Measurements from ENCODE around the gene ADGRB3. TPM values are rescaled to one million over a fixed set of nuclear protein-coding genes. Genes with fewer than 3 reads are reported as not detected.

The ADGRB3 gene
- total RNA-seq, 1 donor from 2014 or later, result not detected

DNA sequence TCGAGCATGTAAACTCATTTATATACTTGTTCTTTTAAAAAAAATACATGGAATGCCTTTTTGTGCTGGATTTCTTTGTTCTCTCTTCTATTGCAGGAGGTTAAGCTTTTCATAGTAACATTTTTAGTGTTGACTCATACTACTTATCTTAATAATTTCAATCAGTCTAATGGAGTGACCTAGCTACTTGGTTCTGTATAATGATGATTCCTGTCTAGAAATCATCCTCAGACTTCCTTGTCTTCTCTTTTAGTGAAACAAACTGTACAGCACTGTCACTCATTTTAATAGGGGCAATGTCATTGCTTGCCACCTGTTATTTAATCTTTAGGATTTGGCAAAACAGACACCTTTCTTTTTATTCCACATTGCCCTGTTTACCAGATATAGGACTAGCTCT is 62.3 kb downstream of the ADGRB3 start:
- intact Hi-C loops (cut with micrococcal nuclease), result no loop called here

DNA sequence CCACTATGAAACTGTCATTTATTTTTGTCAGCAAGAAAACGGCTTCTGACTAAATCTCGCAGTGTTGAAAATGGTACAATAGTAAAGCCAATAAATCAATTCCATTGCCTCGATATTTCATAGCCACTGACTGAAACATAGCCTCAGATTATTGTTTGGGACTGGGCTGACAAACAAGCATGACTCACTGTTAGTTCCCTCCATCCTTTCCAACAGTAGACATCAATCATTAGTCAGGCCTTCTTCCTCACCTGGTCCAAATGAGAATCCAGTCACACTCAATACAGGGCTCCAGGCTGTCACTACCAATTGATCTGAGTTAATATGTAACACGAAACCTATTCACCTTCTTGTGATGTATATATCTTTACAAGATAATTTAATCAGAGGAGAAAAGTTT is 66.1 kb downstream of the ADGRB3 start:
- intact Hi-C loops (cut with micrococcal nuclease), result no loop called here

DNA sequence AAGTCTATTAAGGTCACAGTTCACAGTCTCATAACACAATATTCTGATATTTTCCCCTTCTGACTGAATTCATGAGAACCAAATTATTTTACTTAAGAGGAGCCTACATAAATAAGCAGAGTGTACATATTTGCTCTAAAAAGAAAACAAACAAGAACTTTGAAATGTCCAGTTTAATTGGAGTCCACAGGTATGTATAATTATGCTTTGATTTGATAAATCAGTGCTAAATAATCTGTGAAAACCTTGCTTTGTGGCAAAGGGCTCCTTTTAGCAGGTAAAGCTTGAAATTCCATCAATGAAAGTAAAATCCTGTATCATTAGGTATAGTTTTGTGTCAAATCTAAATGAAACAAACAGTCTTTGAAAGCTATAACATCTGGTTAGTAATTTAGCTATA is 69.4 kb downstream of the ADGRB3 start:
- intact Hi-C loops (cut with micrococcal nuclease), result no loop called here

DNA sequence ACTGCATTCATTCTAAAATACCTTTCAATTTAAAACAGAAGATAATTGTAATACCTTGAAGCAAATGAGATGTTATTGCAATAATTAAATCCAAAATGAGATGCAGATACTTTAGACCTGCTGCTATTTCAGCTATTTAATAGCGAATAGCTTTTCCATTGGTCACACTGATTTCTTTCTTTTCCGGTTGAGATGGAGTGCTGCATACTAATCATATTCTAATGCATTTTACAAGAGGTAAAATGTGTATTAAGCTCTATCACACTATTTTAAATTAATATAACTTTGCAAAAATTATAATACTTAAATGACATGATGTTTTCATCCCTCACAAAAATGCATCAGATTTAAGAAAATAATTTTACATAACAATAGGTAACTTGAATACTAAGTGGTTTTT is 74.0 kb downstream of the ADGRB3 start:
- intact Hi-C loops (cut with micrococcal nuclease), result no loop called here

DNA sequence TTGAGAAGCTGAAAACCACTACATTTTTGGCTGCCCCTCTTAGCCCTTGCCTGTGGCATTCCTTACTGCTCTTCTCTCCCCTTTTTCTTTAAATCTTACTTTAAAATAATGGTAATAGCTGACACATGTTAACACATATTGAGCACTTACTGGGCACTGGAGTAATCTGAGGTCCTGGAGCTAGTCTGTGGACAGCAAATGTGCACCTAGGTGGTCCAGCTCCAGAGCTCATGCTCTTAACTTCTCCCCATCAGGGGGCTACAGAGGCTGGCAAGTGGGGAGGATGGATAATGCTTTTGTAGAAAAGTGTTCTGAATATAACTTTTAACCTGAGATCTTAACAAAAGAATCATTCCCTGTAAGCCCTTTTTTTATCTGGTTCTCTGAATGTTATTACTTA is 74.8 kb downstream of the ADGRB3 start:
- intact Hi-C loops (cut with micrococcal nuclease), result no loop called here

DNA sequence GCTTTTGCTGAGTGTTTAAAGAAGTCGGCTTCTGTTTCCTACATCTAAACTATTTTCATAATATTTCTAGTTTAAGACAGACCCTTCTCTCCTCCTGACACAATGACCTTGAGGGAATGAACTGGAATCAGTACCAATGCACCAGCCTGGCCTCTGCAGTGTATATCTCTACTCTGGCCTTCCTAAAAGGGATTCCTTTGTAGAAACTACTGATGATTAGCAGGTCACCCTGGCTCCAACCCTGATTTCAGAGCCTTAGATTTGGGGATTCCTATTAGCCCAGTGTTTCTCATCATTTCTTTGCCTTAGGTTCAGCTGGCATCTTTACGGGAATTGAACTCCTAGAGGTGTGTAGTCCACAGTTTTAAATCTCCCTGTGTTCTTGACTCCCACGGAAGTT is 75.4 kb downstream of the ADGRB3 start:
- intact Hi-C loops (cut with micrococcal nuclease), result no loop called here

DNA sequence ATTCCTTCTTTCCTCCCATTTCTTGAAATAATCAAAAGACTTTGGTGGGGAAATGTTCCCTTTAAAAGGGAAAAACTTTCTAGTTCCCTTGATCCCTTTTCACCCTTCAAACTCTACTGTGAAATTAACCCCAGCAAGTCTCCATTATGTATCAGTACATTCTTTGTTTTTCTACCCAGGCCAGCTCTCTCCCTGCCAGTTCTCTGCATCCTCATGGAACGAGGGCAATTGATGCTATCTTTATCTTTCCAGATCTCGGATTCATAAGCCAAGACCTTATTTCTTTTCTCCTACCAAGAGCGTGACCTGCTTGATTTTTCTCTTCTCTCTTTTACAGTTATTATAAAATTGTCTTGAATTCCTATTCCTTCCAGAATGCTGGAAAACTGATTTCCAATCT is 75.8 kb downstream of the ADGRB3 start:
- intact Hi-C loops (cut with micrococcal nuclease), result no loop called here

DNA sequence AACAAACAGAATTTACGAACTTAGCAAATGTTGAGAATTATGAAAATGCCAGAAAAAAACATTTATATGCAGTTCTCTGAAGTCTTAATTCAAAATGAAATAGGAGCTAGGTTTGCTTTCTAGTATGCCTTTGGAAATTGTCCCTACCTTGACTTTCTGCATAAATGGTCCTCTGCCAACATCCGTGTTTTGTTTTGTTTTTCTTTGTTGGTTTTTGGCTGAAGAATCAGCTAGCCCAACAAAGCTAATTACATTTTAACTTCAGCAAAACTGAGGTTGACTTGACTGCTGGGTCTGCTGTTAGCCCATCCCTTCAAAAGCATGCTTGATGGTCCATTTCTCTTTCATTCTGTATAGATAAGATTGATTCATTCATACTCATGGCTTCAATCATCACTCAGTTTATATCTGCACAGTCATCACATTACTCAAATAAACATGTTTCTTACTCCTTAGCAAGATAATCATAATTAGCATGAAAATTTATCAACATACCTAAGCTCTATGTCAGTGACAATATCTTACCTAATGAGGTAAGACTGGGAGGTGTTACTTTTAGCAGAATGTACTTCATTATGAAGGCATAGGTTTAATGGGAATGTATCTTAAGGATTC is 76.4 kb downstream of the ADGRB3 start:
- intact Hi-C loops (cut with micrococcal nuclease), result no loop called here

DNA sequence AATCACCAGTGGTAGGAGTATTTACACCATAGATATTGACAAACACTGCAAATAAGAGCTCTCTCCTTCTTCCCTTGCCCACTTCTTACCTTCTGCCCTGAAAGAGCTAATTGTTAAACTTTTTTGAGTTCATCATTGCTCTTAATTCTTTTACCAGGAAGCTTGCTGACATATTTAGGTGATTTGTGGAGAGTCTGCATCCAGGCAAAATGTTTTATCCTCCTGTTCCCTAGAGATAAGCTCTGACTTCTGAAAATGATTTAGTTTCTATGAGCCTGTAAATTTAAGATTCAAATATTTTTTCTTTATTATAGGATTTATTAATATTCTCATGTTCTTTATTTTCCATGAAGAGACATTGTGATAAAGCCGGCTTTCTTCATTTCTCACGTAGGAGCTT is 81.5 kb downstream of the ADGRB3 start:
- intact Hi-C loops (cut with micrococcal nuclease), result no loop called here

DNA sequence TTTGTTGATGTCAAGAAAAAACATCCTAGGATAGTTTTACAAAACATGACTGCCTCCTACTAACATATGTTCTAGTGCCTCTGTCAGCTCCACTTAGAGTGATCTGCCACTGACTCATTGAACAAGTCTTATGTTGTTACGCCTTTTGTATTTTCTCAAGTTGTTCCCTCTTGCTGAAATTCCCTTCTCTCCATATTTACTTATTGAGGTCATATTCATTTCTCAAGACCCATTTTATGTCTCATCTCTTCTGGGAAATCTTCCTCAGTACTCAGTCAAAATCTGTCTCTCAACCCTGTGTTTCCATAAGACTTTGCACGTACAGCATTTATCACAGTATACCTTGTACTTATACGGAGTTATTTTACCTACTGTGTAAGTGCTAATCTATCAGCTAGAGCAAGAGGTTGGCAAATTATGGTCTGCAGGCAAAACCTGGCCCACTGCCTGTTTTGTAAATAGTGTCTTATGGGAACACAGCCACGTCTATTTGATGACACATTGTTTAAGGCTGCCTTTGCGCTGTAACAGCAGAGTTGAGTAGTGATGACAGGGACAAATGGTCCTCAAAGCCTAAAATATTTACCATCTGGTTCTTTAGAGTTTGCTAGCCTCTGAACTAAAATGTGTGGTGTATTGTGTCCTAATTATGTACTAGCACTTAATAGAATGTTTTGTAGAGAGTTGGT is 83.4 kb downstream of the ADGRB3 start:
- intact Hi-C loops (cut with micrococcal nuclease), result no loop called here

DNA sequence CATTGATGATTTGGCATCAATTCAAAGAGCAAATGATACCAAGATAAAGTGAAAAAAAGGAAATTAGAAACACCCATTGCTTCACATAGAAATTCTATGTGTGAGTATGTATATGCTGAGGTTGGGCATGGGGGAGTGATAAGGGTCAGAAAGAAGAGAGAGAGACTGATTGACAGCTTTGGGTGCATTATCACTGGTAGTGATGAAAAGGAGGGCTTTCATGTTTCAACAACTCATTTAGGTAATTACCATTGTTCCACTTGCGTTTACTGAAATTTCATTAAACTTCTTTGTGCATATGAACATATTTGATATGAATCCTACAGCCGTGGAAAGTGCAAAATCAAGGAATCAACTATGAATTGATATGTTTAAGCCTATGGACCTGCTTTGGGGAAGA is 84.7 kb downstream of the ADGRB3 start:
- intact Hi-C loops (cut with micrococcal nuclease), result no loop called here

DNA sequence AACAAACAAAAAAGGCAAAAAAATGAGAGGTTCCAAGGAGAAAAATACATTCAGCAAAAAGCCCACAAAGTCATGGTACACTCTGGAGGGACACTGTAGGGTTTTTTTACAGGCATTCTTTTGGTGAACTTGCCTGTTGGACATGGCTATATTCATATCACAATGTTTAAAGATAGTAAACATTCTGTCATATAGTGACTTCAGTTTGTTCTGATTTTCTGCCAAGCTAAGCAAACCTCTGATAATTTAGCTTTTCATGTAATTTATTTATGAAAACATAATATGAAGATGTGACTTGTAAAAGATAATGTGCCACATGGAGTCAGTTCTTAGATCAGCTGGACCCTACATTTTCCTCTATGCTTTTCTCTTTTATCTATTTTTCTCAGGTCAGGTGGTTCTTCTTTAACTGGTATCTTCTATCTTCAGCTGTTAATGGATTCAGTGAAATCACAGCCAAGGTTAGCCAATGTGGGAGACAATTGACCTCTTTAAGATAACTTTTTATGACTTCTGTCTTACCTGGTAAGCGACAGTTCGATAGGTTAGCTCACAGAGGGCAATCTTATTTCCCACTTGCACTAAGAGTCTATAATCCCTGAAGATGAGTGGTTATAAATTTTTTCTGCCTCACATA is 87.9 kb downstream of the ADGRB3 start:
- intact Hi-C loops (cut with micrococcal nuclease), result no loop called here

DNA sequence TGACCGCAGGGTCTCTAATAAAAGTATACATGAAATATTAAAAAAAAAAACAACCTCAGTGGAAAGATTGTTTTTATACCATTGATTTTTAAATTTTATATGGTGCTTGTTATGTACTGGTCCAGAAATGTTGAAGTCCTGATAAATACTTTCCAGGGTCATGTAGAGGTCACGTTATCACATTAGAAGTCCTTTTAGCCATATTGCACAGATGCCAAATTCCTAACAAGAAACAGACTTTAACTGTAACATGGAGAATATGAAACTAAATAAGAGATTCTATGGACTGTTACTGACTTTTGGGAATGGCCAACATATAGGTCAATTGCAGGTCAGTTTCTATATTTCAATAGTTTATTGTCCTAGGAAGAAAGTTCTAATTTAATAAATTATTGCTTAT is 89.0 kb downstream of the ADGRB3 start:
- intact Hi-C loops (cut with micrococcal nuclease), result no loop called here

DNA sequence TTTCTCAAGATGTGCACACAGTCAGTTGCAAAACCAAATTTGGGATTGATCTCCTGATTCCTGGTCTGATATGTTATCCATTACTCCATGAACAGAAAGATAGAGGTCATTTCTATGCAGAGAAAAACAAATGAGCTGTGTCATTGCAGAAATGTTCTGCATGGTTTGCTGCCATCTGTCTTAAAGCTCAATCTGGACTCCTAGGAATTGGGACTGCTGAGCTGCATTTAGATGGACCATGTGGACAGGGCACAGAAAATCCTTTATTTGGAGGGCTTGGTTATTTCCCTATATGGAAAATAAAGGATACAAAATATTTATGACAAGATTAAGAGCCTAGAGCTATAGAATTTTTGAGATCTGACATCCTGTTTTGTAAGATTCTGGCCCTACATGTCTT is 91.3 kb downstream of the ADGRB3 start:
- intact Hi-C loops (cut with micrococcal nuclease), result no loop called here

DNA sequence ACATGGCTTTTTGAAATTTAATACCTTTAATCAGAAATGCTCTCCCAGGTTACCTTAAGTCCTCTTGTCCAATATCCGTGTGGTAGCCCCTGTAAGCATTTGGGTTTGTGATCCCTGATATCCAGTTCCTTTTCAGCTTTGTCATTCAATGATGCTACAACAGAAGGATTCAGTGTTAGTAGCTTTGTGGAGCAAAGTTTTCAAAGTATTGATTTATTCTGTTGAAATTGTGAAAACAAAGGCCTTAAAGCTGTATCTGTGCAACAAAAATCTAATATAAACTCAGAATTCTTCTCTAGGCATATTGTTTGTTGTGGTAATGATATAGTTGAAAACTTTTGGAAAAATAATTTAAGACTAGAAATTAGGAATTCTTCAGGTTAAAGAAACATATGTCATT is 91.9 kb downstream of the ADGRB3 start:
- intact Hi-C loops (cut with micrococcal nuclease), result no loop called here

DNA sequence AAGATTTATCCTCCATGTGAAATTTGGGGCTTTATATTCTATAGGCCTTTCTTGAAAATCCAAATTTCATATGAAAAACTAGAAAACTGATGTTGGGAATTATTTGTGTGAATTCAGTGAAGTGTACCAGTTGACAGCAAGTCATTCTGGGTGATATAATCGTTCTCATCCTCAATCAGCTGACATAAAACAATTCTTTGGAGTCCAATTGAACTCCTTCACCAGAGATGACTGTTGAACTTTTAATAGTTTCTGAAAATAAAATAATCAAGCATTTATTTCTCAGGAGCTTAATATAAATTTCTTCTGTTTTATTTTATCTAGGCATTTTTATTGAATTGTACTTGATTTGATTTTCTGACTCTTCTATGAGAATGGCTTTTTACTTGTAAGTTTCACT is 92.6 kb downstream of the ADGRB3 start:
- intact Hi-C loops (cut with micrococcal nuclease), result no loop called here

DNA sequence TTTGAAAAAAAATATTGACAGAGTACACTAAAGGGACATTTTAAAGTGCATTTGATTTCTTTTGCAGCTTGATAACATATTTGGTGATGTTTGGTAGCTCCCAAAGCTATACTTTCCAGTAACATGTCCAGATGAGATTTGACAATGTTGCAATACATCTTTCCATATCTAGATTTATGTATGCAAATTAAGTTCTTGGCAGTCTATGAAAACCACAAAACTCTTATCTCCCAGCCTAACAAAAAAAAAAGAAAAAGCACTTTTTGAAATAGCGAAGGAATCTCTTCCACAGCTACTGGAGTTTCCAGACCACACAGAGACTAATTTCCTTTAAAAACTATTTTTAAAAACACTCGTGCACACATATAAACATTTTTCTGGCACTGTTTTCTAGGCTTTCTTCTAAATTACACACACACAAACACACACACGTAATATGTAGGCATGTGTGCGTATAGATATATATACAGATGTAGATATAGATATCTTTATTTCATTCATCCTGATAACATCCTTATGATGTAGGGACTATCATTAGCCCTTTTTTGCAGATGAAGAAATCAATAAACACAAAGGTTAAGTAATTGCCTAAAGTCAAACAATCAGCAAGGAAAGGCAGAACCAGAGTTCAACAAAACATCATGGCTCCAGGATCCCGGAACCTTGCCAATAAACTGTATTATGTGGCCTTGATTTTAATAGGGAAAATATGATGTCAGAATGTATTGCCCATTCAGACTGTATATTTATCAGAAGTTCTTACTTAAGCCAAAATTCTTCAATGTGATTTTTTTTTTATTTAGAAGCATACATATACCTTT is 93.3 kb downstream of the ADGRB3 start:
- intact Hi-C loops (cut with micrococcal nuclease), result no loop called here

DNA sequence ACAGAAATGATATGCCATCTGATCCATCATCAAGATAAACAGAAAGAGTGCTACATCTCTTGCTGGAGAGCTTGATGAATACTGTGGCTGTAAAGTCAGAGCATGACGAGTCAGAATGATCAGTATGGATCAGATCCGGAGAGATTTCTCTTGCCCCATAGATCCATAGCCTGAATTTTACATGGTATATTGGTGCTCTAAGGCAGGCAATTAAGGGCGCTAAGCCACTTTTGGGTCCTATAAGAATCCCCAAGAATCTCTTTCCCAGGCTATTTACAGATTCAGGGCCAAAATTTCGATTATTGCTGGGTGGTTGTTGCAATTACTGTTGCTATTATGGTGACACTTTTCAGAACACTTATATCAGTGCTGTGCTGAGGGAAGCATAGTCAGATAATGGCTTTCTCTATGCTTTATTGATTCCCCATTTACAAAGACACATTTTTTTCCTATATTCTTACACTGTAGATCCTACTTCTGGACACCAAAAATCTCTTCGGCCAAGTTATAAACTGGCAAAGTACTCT is 94.4 kb downstream of the ADGRB3 start:
- intact Hi-C loops (cut with micrococcal nuclease), result no loop called here

DNA sequence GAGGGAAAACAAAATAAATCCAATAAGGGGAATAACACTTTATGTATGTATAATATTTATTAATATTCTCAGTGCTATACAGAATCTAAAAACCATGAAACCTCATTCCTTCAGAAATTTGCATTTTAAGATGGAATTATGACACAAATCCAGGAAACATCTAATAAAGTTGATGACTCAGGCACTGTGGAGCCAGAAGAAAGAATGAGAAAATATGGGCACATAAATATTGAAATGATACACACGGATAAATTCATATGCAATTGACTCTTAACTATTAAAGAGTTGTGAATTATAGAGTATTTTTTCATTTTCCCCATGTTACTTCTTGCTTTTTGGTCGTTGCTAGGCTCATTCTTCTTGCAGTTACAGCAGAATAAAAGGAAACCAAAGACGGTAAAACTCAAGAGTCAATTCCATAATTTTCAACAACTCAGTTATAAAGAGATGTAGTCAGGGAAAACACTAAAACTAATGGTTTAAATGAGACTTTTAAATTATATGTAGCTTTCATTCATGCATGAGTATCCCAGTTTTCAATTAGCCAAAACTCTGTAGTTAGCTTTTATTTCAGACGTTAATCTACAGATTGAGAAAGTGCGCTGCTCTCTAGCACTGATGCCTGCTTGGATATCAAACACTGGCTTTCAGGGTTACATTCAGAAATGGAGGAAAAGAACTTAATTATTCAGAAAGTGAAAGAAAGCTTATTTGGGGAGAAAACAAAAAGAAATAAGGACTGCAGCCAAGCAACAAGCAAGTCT is 95.4 kb downstream of the ADGRB3 start:
- intact Hi-C loops (cut with micrococcal nuclease), result no loop called here

DNA sequence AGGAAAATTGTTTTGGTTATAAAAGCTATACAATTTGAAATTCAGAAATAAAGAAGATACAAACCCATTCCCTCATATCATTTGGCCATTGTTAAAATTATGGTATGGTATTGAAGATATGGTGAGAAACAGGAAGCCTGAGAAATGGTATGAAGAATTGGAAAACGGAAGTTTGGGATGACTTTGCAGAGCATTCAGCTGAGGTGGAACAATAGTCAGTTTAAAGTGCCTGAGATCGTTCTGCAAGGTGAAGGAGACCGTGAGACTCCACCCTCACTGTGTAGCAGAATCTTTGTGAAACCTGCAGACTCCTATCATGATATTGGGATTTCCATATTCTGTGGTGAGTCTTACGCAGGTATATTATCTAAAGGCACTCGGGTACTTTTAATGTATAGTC is 97.3 kb downstream of the ADGRB3 start:
- intact Hi-C loops (cut with micrococcal nuclease), result no loop called here

DNA sequence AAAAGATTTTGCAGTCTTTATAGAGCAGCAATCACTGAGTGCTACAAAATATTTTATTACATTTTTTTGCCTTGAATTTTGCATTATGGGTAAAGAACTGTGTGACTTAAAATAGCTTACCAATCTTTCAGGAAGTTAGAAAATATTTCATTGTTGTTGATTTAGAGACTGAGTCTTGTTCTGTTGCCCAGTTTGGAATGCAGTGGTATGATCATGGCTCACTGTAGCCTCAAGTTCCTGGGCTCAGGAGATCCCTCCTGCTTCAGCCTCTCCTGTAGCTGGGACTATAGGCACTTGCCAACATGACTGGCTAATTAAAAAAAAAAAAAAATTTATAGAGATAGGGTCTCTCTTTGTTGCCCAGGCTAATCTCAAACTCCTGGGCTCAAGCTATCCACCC is 100.8 kb downstream of the ADGRB3 start:
- intact Hi-C loops (cut with micrococcal nuclease), result no loop called here
